GM18868 (cell line): Measurements from ENCODE around the gene KRT9.
A peak's percentile ranks its signal among the peaks of the same experiment; 100 is the strongest.
"Not testable (repeated sequence)": the region's sequence is repeated elsewhere in the genome, so short reads cannot be mapped to it uniquely, and the experiment has no call there.

Source experiments
- ATAC-seq: cut with Tn5 transposase; IDR thresholded peaks from one replicate; pipeline ENCODE4 v1.9.1; 2021; ENCODE audit warnings: mild to moderate bottlenecking, moderate library complexity; ENCODE audit not compliant: unreplicated experiment

Gene KRT9

GRCh38 chr17:41579484-41580243 lies 7.8 kb upstream of the KRT9 start:
- ATAC-seq: no peak

- no peak for ATAC-seq
Observed at GRCh38 chr17:41578971-41579370, 7.1 kb upstream of the KRT9 start.

- ATAC-seq: no peak
Observed at GRCh38 chr17:41578538-41578937, 6.7 kb upstream of the KRT9 start.

GRCh38 chr17:41576740-41577139 lies 4.9 kb upstream of the KRT9 start:
- not testable (repeated sequence) for ATAC-seq

GRCh38 chr17:41575336-41575735 lies 3.5 kb upstream of the KRT9 start:
- no peak for ATAC-seq

- no peak for ATAC-seq
Observed at GRCh38 chr17:41567317-41567716, 4.5 kb downstream of the KRT9 start.

GRCh38 chr17:41565338-41565737 lies 6.5 kb downstream of the KRT9 start:
- ATAC-seq: no peak

GRCh38 chr17:41563607-41564170 lies 8.2 kb downstream of the KRT9 start:
- no peak for ATAC-seq

GRCh38 chr17:41561554-41561953 lies 10.3 kb downstream of the KRT9 start:
- ATAC-seq: no peak

GRCh38 chr17:41559548-41559947 lies 12.3 kb downstream of the KRT9 start:
- no peak for ATAC-seq

GRCh38 chr17:41556931-41557330 lies 14.9 kb downstream of the KRT9 start:
- no peak for ATAC-seq

- ATAC-seq: no peak
Observed at GRCh38 chr17:41556306-41556705, 15.6 kb downstream of the KRT9 start.

- no peak for ATAC-seq
Observed at GRCh38 chr17:41555105-41555887, 16.6 kb downstream of the KRT9 start.

- no peak for ATAC-seq
Observed at GRCh38 chr17:41553987-41554680, 17.7 kb downstream of the KRT9 start.

- no peak for ATAC-seq
Observed at GRCh38 chr17:41553176-41553575, 18.7 kb downstream of the KRT9 start.

GRCh38 chr17:41552455-41552854 lies 19.4 kb downstream of the KRT9 start:
- ATAC-seq: no peak

- ATAC-seq: no peak
Observed at GRCh38 chr17:41551365-41551764, 20.5 kb downstream of the KRT9 start.

GRCh38 chr17:41549596-41550039 lies 22.2 kb downstream of the KRT9 start:
- ATAC-seq: no peak

- ATAC-seq: peak; percentile 66
Observed at GRCh38 chr17:41548844-41549595, 22.8 kb downstream of the KRT9 start.
